ENCODE data around the gene PCNX3.
"Not testable (repeated sequence)": the region's sequence is repeated elsewhere in the genome, so short reads cannot be mapped to it uniquely, and the experiment has no call there.

The PCNX3 gene

GRCh38 chr11:65637032-65637557, 21.5 kb downstream of the PCNX3 start:
- no peak for DNase-seq

- peak in 46 of 56 donors; percentile 8 to 76 (median 42) for DNase-seq
These were observed 22.3 kb downstream of the PCNX3 start, which contains the start of gene SIPA1 for GRCh38 chr11:65637794-65638419. Gene SIPA1, plus strand, starts transcription at chr11:65638101. Its CDS starts 2,821 bp downstream, at chr11:65640922.

GRCh38 chr11:65639228-65639597, 23.6 kb downstream of the PCNX3 start:
- DNase-seq = not testable (repeated sequence)

GRCh38 chr11:65639623-65640482, 24.3 kb downstream of the PCNX3 start:
- peak in 14 of 56 donors; percentile 17 to 56 (median 31) for DNase-seq

- peak in 26 of 56 donors; percentile 6 to 59 (median 34) for DNase-seq
These were observed 25.1 kb downstream of the PCNX3 start for GRCh38 chr11:65640483-65641296.

- DNase-seq = no peak
These were observed 25.9 kb downstream of the PCNX3 start for GRCh38 chr11:65641297-65642013.

GRCh38 chr11:65642014-65642671, 26.6 kb downstream of the PCNX3 start:
- peak in 3 of 56 donors; percentile 7 to 41 (median 25) for DNase-seq

- no peak for DNase-seq
These were observed 28.4 kb downstream of the PCNX3 start for GRCh38 chr11:65643971-65644370.

GRCh38 chr11:65644837-65645236, 29.3 kb downstream of the PCNX3 start:
- DNase-seq = no peak

GRCh38 chr11:65645710-65646109, 30.1 kb downstream of the PCNX3 start:
- DNase-seq = no peak

- no peak for DNase-seq
These were observed 30.8 kb downstream of the PCNX3 start for GRCh38 chr11:65646288-65646957.

GRCh38 chr11:65646958-65647701, 31.6 kb downstream of the PCNX3 start:
- DNase-seq = peak in 32 of 56 donors; percentile 7 to 72 (median 32)

- peak in 9 of 56 donors; percentile 2 to 26 (median 18) for DNase-seq
These were observed 33.5 kb downstream of the PCNX3 start for GRCh38 chr11:65648997-65649493.

- DNase-seq = no peak
These were observed 34.3 kb downstream of the PCNX3 start for GRCh38 chr11:65649656-65650546.

- no peak for DNase-seq
These were observed 35.2 kb downstream of the PCNX3 start for GRCh38 chr11:65650547-65651338.

GRCh38 chr11:65651339-65651588, 35.7 kb downstream of the PCNX3 start:
- no peak for DNase-seq
